A549 (cell line): ENCODE results near the gene ZNF319. TPM values are rescaled to one million over a fixed set of nuclear protein-coding genes. Genes with fewer than 3 reads are reported as not detected.

ENCODE experiments used
- ATAC-seq, 2 experiments: fragments of 200-7000 bp in 1 of 2; fragments of >200 bp in 1 of 2; cut with Nextera tagmentation in 1 of 2; cut with Tn5 transposase in 1 of 2; 3 replicates each; pipeline versions ENCODE4 v1.8.0 to v1.9.1; 2018 to 2020; ENCODE audit warnings: mild to moderate bottlenecking in 1 of 2, moderate library complexity in 1 of 2
- CTCF ChIA-PET: fragments of 300-600 bp; sonication (Branson Sonifier 250); formaldehyde crosslinking; extraction: SDS; loops from one replicate; lab custom pipeline; 2021; ENCODE audit warnings: antibody characterized with exemption, inconsistent platforms; lab: Yijun Ruan, JAX
- POLR2A ChIA-PET: fragments of 350-600 bp; formaldehyde crosslinking; extraction: SDS; loops from one replicate; lab custom pipeline; 2021; ENCODE audit warnings: antibody characterized with exemption, inconsistent platforms; lab: Yijun Ruan, JAX
- DNase-seq, 2 experiments: peaks; one replicate each; pipeline versions ENCODE4 v3.0.0 to v3.0.0-alpha.2; 2011 to 2016; ENCODE audit warnings: low read depth in 1 of 2, low spot score in 1 of 2
- FAIRE-seq: peaks from 2 replicates; lab custom pipeline; 2011; peaks lifted over from hg19 to GRCh38; lab: Jason Lieb, UNC
- H3K27ac ChIP-seq, 2 experiments: fragments of >200 bp; sonication (Bioruptor Twin); formaldehyde crosslinking; 3 replicates each; pipeline ENCODE4 v1.5.1; 2016 to 2017
- H3K4me1 ChIP-seq: fragments of >200 bp; sonication (Bioruptor Twin); formaldehyde crosslinking; 3 replicates; pipeline ENCODE4 v1.6.1; 2016
- H3K4me2 ChIP-seq: fragments of >200 bp; sonication (Bioruptor Twin); formaldehyde crosslinking; 3 replicates; pipeline ENCODE4 v1.6.1; 2016
- H3K4me3 ChIP-seq: fragments of >200 bp; sonication (Bioruptor Twin); formaldehyde crosslinking; 3 replicates; pipeline ENCODE4 v1.5.1; 2016
- H3K9me3 ChIP-seq: fragments of >200 bp; sonication (Bioruptor Twin); formaldehyde crosslinking; 3 replicates; pipeline ENCODE4 v1.6.1; 2016
- BCL3 ChIP-seq: fragments of >200 bp; sonication (Bioruptor Twin); formaldehyde crosslinking; IDR thresholded peaks from 3 replicates; pipeline ENCODE4 v1.6.1; 2016
- CBX2 ChIP-seq: fragments of 200-600 bp; sonication (generic); IDR thresholded peaks from 2 replicates; pipeline ENCODE4 v1.6.1; 2016; ENCODE audit warnings: low read depth, mild to moderate bottlenecking, borderline replicate concordance
- CEBPB ChIP-seq, 2 experiments: fragments of >200 bp in 1 of 2; sonication (Bioruptor Twin) in 1 of 2; formaldehyde crosslinking in 1 of 2; IDR thresholded peaks; 2 replicates each; pipeline ENCODE4 v1.6.1; 2012 to 2016
- EHF ChIP-seq: fragments of 250-450 bp; sonication (Bioruptor Pico); IDR thresholded peaks from 2 replicates; pipeline ENCODE4 v1.5.0; 2020; ENCODE audit warnings: mild to moderate bottlenecking
- EHMT2 ChIP-seq: fragments of 200-600 bp; sonication (generic); IDR thresholded peaks from 2 replicates; pipeline ENCODE4 v1.6.1; 2016; ENCODE audit warnings: antibody characterized with exemption, low read depth, mild to moderate bottlenecking, moderate library complexity
- ELK1 ChIP-seq: fragments of 150-350 bp; IDR thresholded peaks from 2 replicates; pipeline ENCODE4 v1.6.1; 2014; ENCODE audit warnings: low read depth, mild to moderate bottlenecking, low read length
- ESRRA ChIP-seq: fragments of 150-350 bp; IDR thresholded peaks from 2 replicates; pipeline ENCODE4 v1.6.1; 2014; ENCODE audit warnings: mild to moderate bottlenecking, low read length, borderline replicate concordance
- FOSL2 ChIP-seq, 2 experiments: fragments of 450-650 bp in 1 of 2; fragments of >200 bp in 1 of 2; sonication (Bioruptor Twin) in 1 of 2; formaldehyde crosslinking; IDR thresholded peaks; 2 replicates each; pipeline versions ENCODE4 v1.5.0 to v1.6.1; 2016 to 2020; ENCODE audit warnings: mild to moderate bottlenecking in 1 of 2, moderate library complexity in 1 of 2
- FOXS1 ChIP-seq: fragments of 250-450 bp; sonication (Bioruptor Pico); IDR thresholded peaks from 2 replicates; pipeline ENCODE4 v1.5.0; 2020; ENCODE audit warnings: mild to moderate bottlenecking, moderate library complexity
- HOXB13 ChIP-seq: fragments of 250-450 bp; sonication (Bioruptor Pico); IDR thresholded peaks from 2 replicates; pipeline ENCODE4 v1.5.0; 2020; ENCODE audit warnings: low read depth, mild to moderate bottlenecking, moderate library complexity
- JUN ChIP-seq, 2 experiments: fragments of >200 bp; sonication (Bioruptor Twin); formaldehyde crosslinking; IDR thresholded peaks; 2 replicates in 1 of 2; 3 replicates in 1 of 2; pipeline ENCODE4 v1.6.1; 2016 to 2017
- MAFK ChIP-seq: fragments of 450-650 bp; IDR thresholded peaks from 2 replicates; pipeline ENCODE4 v1.6.1; 2014; ENCODE audit not compliant: partially characterized antibody
- MAX ChIP-seq: IDR thresholded peaks from 2 replicates; pipeline ENCODE4 v1.6.1; 2012
- PHF8 ChIP-seq: fragments of 200-600 bp; sonication (generic); IDR thresholded peaks from 2 replicates; pipeline ENCODE4 v1.6.1; 2016; ENCODE audit warnings: low read depth, mild to moderate bottlenecking, antibody characterized with exemption, moderate library complexity, borderline replicate concordance
- POLR2A ChIP-seq: IDR thresholded peaks from 2 replicates; pipeline ENCODE4 v1.6.1; 2012; ENCODE audit warnings: mild to moderate bottlenecking, low read length
- REST ChIP-seq: fragments of 200-600 bp; sonication (generic); IDR thresholded peaks from 2 replicates; pipeline ENCODE4 v1.6.1; 2016; ENCODE audit warnings: antibody characterized with exemption, mild to moderate bottlenecking, moderate library complexity
- RNF2 ChIP-seq: fragments of 200-600 bp; sonication (generic); IDR thresholded peaks from 2 replicates; pipeline ENCODE4 v1.6.1; 2016; ENCODE audit warnings: low read depth, mild to moderate bottlenecking, antibody characterized with exemption, moderate library complexity, borderline replicate concordance
- SMC3 ChIP-seq: fragments of >200 bp; sonication (Bioruptor Twin); formaldehyde crosslinking; IDR thresholded peaks from 3 replicates; pipeline ENCODE4 v1.6.1; 2018; ENCODE audit warnings: inconsistent platforms
- SREBF2 ChIP-seq: fragments of 450-650 bp; IDR thresholded peaks from 2 replicates; pipeline ENCODE4 v1.6.1; 2014; ENCODE audit warnings: mild to moderate bottlenecking, moderate library complexity
- ZC3H11A ChIP-seq: fragments of 450-650 bp; IDR thresholded peaks from 2 replicates; pipeline ENCODE4 v1.6.1; 2014; ENCODE audit warnings: antibody characterized with exemption, mild to moderate bottlenecking
- ZSCAN20 ChIP-seq: fragments of 250-450 bp; sonication (Bioruptor Pico); IDR thresholded peaks from 2 replicates; pipeline ENCODE4 v1.8.0; 2022; ENCODE audit warnings: mild to moderate bottlenecking, moderate library complexity
- WGBS: methylation state at CpG from one replicate; pipeline ENCODE4 v1.1.6; 2017; ENCODE audit errors: missing lambda C conversion rate; 5-methylcytosine and 5-hydroxymethylcytosine counted together
- polyA plus RNA-seq, 4 experiments: library from polyadenylated mRNA; depleted of rRNA in 3 of 4; stranded (reverse); fragments of >200 nt; fragmentation: RNase III in 1 of 4; extraction: RNeasy Plus Mini Kit Qiagen cat#74134 plus additional on column Dnase treatment in 1 of 4; gene quantifications; 2 replicates in 3 of 4; 3 replicates in 1 of 4; pipeline ENCODE4 v1.2.3, GENCODE V29; 2011 to 2017
- TF ChIP-seq, protein P1 (sequence below): fragments of >200 bp; sonication (Bioruptor Twin); formaldehyde crosslinking; IDR thresholded peaks from 2 replicates; pipeline ENCODE4 v1.6.1; 2016
- TF ChIP-seq, protein P2 (sequence below): IDR thresholded peaks from 2 replicates; pipeline ENCODE4 v1.6.1; 2012

Gene ZNF319
- polyA plus RNA-seq, 2 of the 4 experiments (the other 2 are of a cell fraction): 10.8 to 11.3 TPM

DNA sequence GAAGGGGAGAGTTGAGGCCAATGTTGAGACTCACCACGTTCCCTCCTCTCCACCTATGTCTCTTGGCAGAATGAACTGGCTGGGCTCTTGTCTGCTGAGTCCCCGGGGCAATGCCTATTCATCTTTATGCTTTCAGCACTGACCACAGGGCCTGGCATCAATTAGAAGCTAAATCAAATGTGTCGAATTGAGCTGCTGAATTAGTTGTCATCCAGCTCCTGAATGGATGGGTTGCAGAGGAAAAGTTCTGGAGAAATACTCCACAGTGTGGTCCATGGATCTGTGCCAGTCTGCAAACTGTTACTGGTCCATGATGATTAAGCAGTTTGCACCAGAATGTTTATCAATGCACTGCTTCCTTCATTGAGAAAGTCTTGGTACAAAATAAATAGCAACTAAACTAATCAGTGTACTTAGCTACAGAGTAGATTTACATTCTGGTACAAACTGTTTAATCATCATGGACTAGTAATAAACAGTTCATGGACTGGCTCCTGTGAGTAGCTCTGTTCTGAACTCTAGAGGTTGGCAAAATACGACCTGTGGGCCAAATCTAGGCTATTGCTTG lies 34.2 kb downstream of the ZNF319 start:
- ATAC-seq (peak in 1 of 2 experiments; percentile 55; a peak in 3 of 6 replicates), DNase-seq (no peak), FAIRE-seq (no peak)
- ChIA-PET CTCF (interaction anchor here (1.0 to 1.6 kb wide), 4 partner anchors 12 to 53 kb away, joined by 3 to 5 read pairs (median 4); partner anchors contain the start of genes USB1 and ZNF319), POLR2A (no interaction called here)
- Histone ChIP-seq H3K4me1 (peaks cover 15% of the 10 kb centered on the region; the same call in 2 of the 3 replicates), H3K4me3 (no peak overlapping the region), H3K4me2 (0 out of 3 replicates have a peak overlapping the region, but pooled peaks have one; percentile 7), H3K27ac (peak overlapping the region in 1 of 2 experiments; percentile 54; a peak in 3 of 6 replicates), H3K9me3 (no peaks in the 10 kb centered on the region)
- TF ChIP-seq MAFK (peak; percentile 54), FOSL2 (IDR thresholded peaks at IDR 0.05) (no peak), FOSL2 (CRISPR knock-in tag; IDR thresholded peaks at IDR 0.05) (no peak)
- WGBS: 20% methylated on average over 4 of the region's 4 CpGs

DNA sequence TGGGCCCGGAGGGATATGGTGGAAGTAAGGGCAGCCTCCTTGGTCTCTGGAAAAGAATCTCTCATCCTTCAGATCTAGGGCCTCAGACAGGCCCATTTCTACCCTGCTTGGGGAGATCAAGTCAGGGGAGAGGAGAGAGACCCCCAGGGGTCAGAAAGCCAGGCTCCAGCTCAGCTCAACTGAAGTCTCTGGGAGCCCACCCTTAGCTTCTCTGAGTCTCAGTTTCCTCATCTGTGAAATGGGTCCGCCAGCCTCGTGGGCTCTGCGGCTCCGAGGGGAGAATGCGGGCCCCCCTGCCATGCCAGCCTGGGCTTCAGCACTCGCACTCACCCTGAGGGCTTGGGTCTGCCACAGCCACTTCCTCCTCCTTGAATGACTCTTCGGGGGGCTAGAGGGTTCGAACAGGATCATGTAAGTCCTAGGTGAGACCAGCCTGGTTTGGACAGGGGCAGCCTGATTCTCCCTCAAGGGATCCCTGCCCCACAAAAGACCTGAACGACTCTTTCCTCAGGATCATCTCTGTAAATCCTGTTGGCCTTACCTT lies 36.2 kb downstream of the ZNF319 start:
- CTCF ChIA-PET: interaction anchor here (0.8 kb wide), 1 partner anchor 65 kb away, joined by 3 read pairs; no protein-coding TSS in a partner anchor
- no peak overlapping the region for H3K4me3 ChIP-seq
- FAIRE-seq: no peak

GRCh38 chr16:57962756-57963155 lies 37.7 kb downstream of the ZNF319 start:
- POLR2A ChIA-PET: no interaction called here
- Histone ChIP-seq H3K4me3 (no peak overlapping the region), H3K4me1 (peaks cover 15% of the 10 kb centered on the region; the same call in 2 of the 3 replicates), H3K27ac (no peak overlapping the region), H3K4me2 (no peak overlapping the region), H3K9me3 (no peaks in the 10 kb centered on the region)
- ATAC-seq: no peak
- DNase-seq: no peak
- CTCF ChIA-PET: interaction anchor here (0.6 to 1.7 kb wide), 3 partner anchors 13 to 63 kb away, joined by 3 to 5 read pairs (median 3); no protein-coding TSS in a partner anchor
- no peak for FAIRE-seq
- WGBS: 53% methylated on average over 7 of the region's 9 CpGs
- TF ChIP-seq RNF2 (no peak), REST (no peak), EHF (CRISPR knock-in tag) (no peak), SMC3 (no peak), ZSCAN20 (CRISPR knock-in tag) (no peak), ZC3H11A (no peak), HOXB13 (no peak), BCL3 (no peak), POLR2A (no peak), ESRRA (no peak), MAX (no peak), CBX2 (no peak), CEBPB (IDR thresholded peaks at IDR 0.05) (no peak), JUN (IDR thresholded peaks at IDR 0.05) (no peak), EHMT2 (no peak), ELK1 (no peak)
- TF ChIP-seq, protein P1, sequence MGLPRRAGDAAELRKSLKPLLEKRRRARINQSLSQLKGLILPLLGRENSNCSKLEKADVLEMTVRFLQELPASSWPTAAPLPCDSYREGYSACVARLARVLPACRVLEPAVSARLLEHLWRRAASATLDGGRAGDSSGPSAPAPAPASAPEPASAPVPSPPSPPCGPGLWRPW: no peak
- TF ChIP-seq, protein P2, sequence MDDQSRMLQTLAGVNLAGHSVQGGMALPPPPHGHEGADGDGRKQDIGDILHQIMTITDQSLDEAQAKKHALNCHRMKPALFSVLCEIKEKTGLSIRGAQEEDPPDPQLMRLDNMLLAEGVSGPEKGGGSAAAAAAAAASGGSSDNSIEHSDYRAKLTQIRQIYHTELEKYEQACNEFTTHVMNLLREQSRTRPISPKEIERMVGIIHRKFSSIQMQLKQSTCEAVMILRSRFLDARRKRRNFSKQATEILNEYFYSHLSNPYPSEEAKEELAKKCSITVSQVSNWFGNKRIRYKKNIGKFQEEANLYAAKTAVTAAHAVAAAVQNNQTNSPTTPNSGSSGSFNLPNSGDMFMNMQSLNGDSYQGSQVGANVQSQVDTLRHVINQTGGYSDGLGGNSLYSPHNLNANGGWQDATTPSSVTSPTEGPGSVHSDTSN: no peak

More for the DNA sequence above, 36.2 kb downstream of the ZNF319 start:
- DNase-seq: no peak
- H3K4me1 ChIP-seq: peaks cover 15% of the 10 kb centered on the region; the same call in 2 of the 3 replicates
- POLR2A ChIA-PET: no interaction called here
- no peak for TF ChIP-seq ZSCAN20 (CRISPR knock-in tag)
- no peak for TF ChIP-seq FOXS1
- TF ChIP-seq CBX2: no peak
- TF ChIP-seq SREBF2: no peak
- TF ChIP-seq SMC3: no peak
- TF ChIP-seq, protein P1: no peak
- no peak for TF ChIP-seq MAX
- TF ChIP-seq PHF8: no peak
- ATAC-seq: no peak
- 63% methylated on average over 8 of the region's 10 CpGs for WGBS
- no peak overlapping the region for H3K4me2 ChIP-seq
- no peak overlapping the region for H3K27ac ChIP-seq
- no peaks in the 10 kb centered on the region for H3K9me3 ChIP-seq
